ENCODE results near the gene AP5Z1.
"Not testable (repeated sequence)": the region's sequence is repeated elsewhere in the genome, so short reads cannot be mapped to it uniquely, and the experiment has no call there.

AP5Z1 gene

GRCh38 chr7:4789194-4790077, 14.0 kb downstream of the AP5Z1 start:
- no peak for DNase-seq

DNA sequence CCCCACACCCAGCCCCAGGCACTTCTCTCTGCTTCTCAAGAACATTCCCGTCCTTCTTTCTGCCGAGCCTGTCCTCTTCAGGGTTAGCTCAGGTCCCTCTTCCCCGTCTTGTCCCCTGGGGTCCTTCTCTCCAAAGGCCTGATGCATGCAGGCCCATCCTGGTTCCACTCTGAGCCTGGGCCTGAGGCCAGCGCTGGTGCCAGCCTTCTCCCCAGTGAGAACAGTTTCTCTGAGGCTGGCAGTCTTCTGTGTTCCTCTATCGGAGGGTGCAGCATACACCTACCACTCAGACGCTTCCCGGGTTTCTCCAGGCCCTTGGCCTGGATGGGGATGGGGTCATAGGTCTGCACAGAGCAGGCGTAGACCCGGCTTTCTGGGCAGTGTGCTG, 14.6 kb downstream of the AP5Z1 start:
- DNase-seq: no peak

GRCh38 chr7:4790516-4790991, 15.1 kb downstream of the AP5Z1 start:
- DNase-seq: no peak

GRCh38 chr7:4791101-4791737, 15.8 kb downstream of the AP5Z1 start:
- DNase-seq: no peak

GRCh38 chr7:4791738-4792536, 16.5 kb downstream of the AP5Z1 start:
- DNase-seq: no peak

DNA sequence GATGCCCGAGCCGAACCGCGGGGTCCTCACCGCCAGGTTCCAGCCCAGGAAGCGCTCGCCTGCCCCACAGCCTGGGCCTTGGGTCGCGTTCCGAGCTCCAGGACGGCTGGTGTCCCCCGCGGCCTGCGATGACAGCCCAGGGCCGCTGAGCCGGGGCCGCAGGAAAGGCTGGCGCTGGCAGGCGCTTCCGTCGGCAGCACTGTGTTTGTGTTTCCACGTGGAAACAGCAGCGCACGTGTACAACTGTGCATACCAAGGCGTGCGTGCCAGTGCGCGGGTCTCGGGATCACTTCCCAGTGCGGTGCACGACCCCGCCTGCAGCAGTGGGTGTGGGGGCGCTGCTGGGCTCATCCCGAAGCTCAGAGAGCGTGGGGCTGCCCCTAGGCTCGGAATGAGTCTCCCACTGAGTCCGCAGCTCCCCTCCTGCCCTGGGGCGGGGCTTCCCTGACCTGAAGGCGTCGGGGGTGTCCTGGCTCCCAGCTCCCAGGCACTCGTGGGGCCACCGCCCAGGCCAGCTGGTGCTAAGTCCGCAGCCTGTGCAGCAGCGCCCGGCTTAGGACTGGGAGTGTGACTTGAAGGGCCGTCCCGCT, 17.2 kb downstream of the AP5Z1 start:
- DNase-seq: no peak

DNA sequence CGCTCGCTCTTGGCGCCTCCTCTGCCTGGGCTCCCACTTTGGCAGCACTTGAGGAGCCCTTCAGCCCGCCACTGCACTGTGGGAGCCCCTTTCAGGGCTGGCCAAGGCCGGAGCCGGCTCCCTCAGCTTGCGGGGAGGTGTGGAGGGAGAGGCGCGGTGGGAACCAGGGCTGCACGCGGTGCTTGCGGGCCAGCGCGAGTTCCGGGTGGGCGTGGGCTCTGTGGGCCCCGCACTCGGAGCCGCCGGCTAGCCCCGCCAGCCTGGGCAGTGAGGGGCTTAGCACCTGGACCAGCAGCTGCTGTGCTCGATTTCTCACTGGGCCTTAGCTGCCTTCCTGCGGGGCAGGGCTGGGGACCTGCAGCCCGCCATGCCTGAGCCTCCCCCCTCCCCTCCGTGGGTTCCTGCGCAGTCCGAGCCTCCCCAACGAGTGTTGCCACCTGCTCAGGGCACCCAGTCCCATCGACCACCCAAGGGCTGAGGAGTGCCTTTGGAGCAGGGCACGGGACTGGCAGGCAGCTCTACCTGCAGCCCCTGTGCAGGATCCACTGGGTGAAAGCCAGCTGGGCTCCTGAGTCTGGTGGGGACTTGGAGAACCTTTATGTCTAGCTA, 18.1 kb downstream of the AP5Z1 start:
- DNase-seq: not testable (repeated sequence)

GRCh38 chr7:4794171-4794570, 18.7 kb downstream of the AP5Z1 start:
- DNase-seq: not testable (repeated sequence)

GRCh38 chr7:4794591-4795350, 19.3 kb downstream of the AP5Z1 start:
- no peak for DNase-seq

GRCh38 chr7:4796453-4796852, 21.0 kb downstream of the AP5Z1 start:
- no peak for DNase-seq

DNA sequence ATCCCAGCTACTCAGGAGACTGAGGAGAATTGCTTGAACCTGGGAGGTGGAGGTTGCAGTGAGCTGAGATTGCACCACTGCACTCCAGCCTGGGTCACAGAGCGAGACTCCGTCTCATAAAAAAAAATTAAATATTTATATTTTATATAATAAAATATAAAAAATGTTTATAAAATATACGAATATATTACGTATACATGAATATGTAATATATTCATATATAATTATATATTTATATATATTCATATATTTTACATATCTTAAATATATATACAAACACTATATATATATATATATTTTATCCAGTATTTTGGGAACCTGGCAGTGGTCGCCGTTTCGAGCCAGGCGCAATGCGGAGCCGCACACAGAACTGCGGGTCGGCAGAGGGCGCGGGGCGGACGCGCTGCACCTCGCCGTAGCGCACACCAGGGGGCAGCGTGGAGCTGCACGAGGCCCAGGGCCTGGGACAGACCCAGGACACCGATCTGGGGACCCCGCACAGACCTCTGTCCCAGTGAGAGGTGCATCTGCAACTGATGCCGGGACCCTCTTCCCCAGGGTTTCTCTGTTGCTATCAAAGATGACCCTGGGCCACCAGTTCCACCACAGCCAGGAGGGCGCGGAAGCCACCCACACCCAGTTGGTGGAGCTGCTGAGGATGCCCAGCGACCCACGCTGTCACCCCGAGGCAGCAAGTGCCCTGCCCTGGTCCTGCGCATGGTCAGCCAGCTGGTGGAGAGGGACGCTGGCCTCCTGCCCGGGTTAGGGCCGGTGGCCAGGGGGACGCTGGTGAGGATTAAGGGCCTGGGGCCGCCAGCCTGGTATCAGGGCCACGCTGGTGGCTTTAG, 22.7 kb downstream of the AP5Z1 start:
- DNase-seq: no peak

GRCh38 chr7:4798706-4799235, 23.3 kb downstream of the AP5Z1 start:
- DNase-seq: no peak

- no peak for DNase-seq
Observed at GRCh38 chr7:4799508-4800268, 24.3 kb downstream of the AP5Z1 start.

GRCh38 chr7:4800487-4800886, 25.1 kb downstream of the AP5Z1 start:
- no peak for DNase-seq

DNA sequence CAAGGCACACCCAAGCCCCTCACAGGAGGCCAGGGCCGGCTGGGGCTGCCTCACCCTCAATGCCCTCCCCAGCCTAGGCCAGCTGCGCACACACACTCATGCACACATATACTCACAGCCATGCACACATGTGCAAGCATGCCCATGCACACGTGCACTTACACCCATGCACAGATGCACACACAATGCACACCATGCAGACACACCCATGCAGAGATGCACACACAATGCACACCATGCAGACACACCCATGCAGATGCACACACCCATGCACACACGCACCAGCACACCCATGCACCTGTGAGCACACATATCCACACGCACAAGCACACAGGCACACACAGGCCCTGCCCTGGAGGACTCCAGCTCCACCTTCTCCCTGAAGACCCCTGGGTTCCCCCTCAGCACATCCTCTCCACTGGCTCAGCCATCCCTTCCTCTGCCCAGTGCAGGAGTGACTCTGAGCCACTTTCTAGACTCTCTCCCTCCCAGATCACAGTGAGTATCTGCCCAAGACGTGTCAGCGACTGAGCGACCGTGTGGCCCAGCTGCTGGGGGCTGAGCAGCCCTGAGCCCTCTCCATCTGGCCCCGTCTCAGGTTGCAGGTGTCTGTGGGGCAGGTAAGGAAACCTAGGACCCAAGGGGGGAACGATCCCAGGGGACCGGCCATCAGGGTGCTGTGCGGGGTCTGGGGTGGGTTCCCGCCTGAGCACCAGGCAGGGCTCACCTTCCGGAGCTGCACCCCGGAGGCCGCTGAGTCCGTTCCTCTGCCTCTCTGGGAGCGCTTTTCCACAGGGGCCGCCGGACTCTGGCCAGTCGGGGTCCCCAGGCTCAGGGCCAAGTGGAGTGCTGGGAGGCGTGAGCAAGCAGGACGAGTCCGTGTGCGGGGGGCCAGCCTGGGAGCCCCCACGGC, 25.8 kb downstream of the AP5Z1 start:
- no peak for DNase-seq

GRCh38 chr7:4801839-4802231, 26.4 kb downstream of the AP5Z1 start:
- no peak for DNase-seq

DNA sequence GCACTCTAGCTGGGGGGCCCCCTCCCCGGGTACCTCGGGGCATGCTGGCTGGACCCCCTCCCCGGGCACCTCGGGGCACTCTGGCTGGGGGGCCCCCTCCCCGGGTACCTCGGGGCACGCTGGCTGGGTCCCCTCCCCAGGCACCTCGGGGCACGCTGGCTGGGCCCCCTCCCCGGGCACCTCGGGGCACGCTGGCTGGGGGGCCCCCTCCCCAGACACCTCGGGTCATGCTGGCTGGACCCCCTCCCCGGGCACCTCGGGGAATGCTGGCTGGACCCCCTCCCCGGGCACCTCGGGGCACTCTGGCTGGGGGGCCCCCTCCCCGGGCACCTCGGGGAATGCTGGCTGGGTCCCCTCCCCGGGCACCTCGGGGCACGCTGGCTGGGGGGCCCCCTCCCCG, 27.2 kb downstream of the AP5Z1 start:
- not testable (repeated sequence) for DNase-seq

GRCh38 chr7:4803397-4804241, 28.2 kb downstream of the AP5Z1 start:
- no peak for DNase-seq

Measured in amniotic stem cell (primary cell).